Raji (cell line): Measurements from ENCODE around the gene SMAP2.

ENCODE experiments used
- POLR2A ChIP-seq: IDR thresholded peaks from 2 replicates; pipeline ENCODE4 v1.6.1; 2011; ENCODE audit warnings: low read depth, low read length, control low read depth; ENCODE audit not compliant: insufficient read depth

Gene SMAP2

GRCh38 chr1:40361637-40362036, 11.9 kb upstream of the SMAP2 start:
- no peak for TF ChIP-seq POLR2A

- no peak for TF ChIP-seq POLR2A
Observed at GRCh38 chr1:40362199-40362598, 11.3 kb upstream of the SMAP2 start.

- no peak for TF ChIP-seq POLR2A
Observed at GRCh38 chr1:40362699-40363098, 10.8 kb upstream of the SMAP2 start.

- TF ChIP-seq POLR2A: no peak
Observed at GRCh38 chr1:40363721-40364120, 9.8 kb upstream of the SMAP2 start.

- TF ChIP-seq POLR2A: no peak
Observed at GRCh38 chr1:40371707-40372258, 1.7 kb upstream of the SMAP2 start.

- TF ChIP-seq POLR2A: no peak
Observed at GRCh38 chr1:40372658-40373322, 737 bp upstream of the SMAP2 start.

- TF ChIP-seq POLR2A: no peak
Observed at GRCh38 chr1:40377512-40377911, 4.0 kb downstream of the SMAP2 start.

GRCh38 chr1:40379785-40380452, 6.4 kb downstream of the SMAP2 start:
- TF ChIP-seq POLR2A: no peak

GRCh38 chr1:40380817-40381216, 7.3 kb downstream of the SMAP2 start:
- TF ChIP-seq POLR2A: no peak

- TF ChIP-seq POLR2A: peak; percentile 40; the same call in 1 of the 2 replicates
Observed at GRCh38 chr1:40381268-40382107, 8.0 kb downstream of the SMAP2 start.

GRCh38 chr1:40382108-40382460, 8.6 kb downstream of the SMAP2 start:
- TF ChIP-seq POLR2A: no peak

GRCh38 chr1:40382601-40383000, 9.1 kb downstream of the SMAP2 start:
- no peak for TF ChIP-seq POLR2A

GRCh38 chr1:40383095-40383487, 9.6 kb downstream of the SMAP2 start:
- TF ChIP-seq POLR2A: peak; percentile 15; the same call in 1 of the 2 replicates

- TF ChIP-seq POLR2A: peak; percentile 20; the same call in 1 of the 2 replicates
Observed at GRCh38 chr1:40383488-40384412, 10.2 kb downstream of the SMAP2 start.

- TF ChIP-seq POLR2A: no peak
Observed at GRCh38 chr1:40384413-40384762, 10.9 kb downstream of the SMAP2 start.

- no peak for TF ChIP-seq POLR2A
Observed at GRCh38 chr1:40384887-40385286, 11.4 kb downstream of the SMAP2 start.
